Coronary artery (tissue), 2 donors: Measurements from ENCODE around the gene RNGTT.

Experiments used
- DNase-seq: peaks from one replicate; pipeline ENCODE4 v3.0.0-alpha.2; 2017; ENCODE audit warnings: low spot score
- H3K27ac ChIP-seq, 2 donors: fragments of 200-600 bp; sonication (generic); one replicate each; pipeline ENCODE4 v1.5.1; 2016 to 2019
- H3K4me3 ChIP-seq: fragments of 200-600 bp; sonication (generic); 2 replicates; pipeline ENCODE4 v1.5.1; 2016; ENCODE audit warnings: mild to moderate bottlenecking, moderate library complexity
- TF ChIP-seq, protein P1 (sequence below): fragments of 200-600 bp; sonication (generic); IDR thresholded peaks from one replicate; pipeline ENCODE4 v1.5.1; 2019; ENCODE audit warnings: antibody characterized with exemption

RNGTT gene

DNA sequence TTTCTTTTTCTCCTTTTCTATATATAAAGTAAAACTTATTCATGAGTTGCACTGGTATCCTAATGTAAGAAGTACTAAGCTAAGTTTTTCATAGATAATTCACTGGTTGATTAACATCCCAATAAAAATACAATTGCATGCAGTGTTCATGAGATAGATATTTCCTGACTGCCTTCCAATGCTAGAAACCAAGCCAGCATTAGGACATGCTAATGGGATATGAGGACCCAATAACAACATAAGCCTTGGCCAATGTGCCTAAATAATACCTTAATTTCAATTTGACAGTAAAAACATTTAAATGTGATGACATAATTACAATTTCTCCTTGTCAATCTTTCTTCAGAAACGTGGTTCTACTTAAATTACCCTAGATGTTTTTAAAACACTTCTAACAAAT is 152.7 kb downstream of the RNGTT start:
- TF ChIP-seq, protein P1, sequence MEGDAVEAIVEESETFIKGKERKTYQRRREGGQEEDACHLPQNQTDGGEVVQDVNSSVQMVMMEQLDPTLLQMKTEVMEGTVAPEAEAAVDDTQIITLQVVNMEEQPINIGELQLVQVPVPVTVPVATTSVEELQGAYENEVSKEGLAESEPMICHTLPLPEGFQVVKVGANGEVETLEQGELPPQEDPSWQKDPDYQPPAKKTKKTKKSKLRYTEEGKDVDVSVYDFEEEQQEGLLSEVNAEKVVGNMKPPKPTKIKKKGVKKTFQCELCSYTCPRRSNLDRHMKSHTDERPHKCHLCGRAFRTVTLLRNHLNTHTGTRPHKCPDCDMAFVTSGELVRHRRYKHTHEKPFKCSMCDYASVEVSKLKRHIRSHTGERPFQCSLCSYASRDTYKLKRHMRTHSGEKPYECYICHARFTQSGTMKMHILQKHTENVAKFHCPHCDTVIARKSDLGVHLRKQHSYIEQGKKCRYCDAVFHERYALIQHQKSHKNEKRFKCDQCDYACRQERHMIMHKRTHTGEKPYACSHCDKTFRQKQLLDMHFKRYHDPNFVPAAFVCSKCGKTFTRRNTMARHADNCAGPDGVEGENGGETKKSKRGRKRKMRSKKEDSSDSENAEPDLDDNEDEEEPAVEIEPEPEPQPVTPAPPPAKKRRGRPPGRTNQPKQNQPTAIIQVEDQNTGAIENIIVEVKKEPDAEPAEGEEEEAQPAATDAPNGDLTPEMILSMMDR, result no peak
- H3K27ac ChIP-seq, result no peak overlapping the region
- no peak for DNase-seq
- no peak overlapping the region for H3K4me3 ChIP-seq

DNA sequence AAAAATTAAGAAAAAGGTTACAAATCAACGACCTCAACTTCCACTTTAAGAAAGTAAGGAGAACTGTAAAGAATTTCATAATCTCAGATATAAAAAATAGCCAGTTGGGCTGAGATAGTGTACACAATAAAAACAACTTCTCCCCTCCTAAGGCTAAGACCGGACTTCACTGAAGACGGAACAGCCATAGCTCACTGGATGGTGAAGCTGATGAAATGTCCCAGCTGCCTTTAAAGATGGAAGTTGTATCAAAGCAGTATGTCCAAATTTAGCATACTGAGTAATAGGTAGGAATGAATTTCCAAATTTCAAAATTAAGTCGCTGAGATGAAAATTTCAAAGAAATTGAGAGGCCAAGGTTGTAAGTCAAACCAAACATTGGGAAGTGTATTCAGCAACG is 153.3 kb downstream of the RNGTT start:
- no peak for DNase-seq
- TF ChIP-seq, protein P1, result no peak
- Histone ChIP-seq H3K4me3 (no peak overlapping the region), H3K27ac (no peak overlapping the region)

DNA sequence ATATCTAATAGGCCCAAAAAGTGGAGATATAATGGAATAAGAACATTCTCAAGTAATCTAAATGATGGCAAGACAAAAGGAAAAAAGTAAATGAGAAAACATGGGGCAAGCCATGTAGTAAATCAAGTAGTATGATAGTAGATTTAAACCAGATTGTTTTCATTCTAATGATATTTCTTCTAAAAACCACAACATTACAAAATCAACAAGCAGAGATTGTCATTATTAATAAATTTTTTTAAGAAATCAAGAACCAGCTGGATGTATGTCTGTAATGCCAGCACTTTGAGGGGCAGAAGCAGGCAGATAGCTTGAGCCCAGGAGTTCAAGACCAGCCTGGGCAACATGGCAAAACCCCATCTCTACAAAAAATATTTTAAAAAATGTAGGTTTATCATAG is 155.0 kb downstream of the RNGTT start:
- Histone ChIP-seq H3K27ac (no peak overlapping the region), H3K4me3 (no peak overlapping the region)
- TF ChIP-seq, protein P1, result no peak
- DNase-seq, result no peak

DNA sequence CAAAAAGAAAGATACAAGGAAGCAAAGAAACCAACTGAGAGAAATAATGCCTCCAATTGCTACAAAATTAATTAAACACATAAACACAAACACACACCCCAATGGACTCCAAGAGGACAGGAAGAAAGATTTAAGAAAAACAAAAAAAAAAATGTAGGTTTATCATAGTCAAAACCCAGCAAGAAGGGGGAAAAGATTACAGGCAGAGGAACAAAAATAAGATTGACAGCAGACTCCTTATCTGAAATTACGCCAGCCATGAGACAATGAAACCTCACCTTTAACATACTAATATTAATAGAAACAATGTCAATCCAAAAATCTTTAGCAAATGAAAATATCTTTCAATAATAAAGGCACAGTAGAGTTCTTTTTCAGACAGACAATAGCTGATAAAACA is 155.8 kb downstream of the RNGTT start:
- no peak overlapping the region for H3K27ac ChIP-seq
- no peak for DNase-seq
- H3K4me3 ChIP-seq, result no peak overlapping the region
- TF ChIP-seq, protein P1, result no peak

DNA sequence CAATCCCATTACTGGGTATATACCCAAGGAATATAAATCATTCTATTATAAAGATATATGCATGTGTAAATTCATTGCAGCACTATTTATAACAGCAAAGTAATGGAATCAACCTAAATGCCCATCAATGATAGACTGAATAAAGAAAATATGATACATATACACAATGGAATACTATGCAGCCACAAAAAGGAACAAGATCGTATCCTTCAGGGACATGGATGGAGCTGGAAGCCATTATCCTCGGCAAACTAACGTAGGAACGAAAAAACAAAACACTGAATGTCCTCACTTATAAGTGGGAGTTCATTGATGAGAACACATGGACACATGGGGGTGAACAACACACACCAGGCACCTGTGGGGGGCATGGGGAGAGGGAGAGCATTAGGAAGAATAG is 156.7 kb downstream of the RNGTT start:
- H3K27ac ChIP-seq, result no peak overlapping the region
- TF ChIP-seq, protein P1, result no peak
- DNase-seq, result no peak
- H3K4me3 ChIP-seq, result no peak overlapping the region

DNA sequence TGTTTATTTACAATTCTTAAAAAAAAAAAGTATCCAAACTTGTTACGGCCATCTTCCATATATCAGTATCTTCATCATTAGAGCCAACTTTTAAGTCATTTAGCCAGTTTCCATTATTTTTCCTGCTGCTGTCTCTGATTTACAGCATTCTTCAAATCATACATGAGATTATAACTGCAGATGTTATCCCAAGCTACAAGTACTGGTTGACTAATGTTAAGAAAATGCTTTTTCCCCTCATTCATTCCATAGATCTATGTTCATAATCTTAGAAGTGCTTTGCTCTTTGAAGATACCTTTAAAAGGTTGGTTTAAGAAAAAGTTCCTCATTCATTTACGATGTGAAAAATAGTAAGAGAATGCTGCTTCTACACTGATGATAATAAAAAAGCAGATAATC is 158.7 kb downstream of the RNGTT start:
- no peak overlapping the region for H3K27ac ChIP-seq
- DNase-seq, result no peak
- TF ChIP-seq, protein P1, result no peak

GRCh38 chr6:88785478-88785877 is 177.9 kb downstream of the RNGTT start:
- TF ChIP-seq, protein P1, result no peak
- no peak overlapping the region for H3K4me3 ChIP-seq
- DNase-seq, result no peak
- H3K27ac ChIP-seq, result no peak overlapping the region

More for the DNA sequence above, 158.7 kb downstream of the RNGTT start:
- no peak overlapping the region for H3K4me3 ChIP-seq
